ENCODE measurements around the gene SLC38A10. TPM values are rescaled to one million over a fixed set of nuclear protein-coding genes. Genes with fewer than 3 reads are reported as not detected.

Gene SLC38A10
- total and polyA plus RNA-seq, 2 of the 13 experiments (the other 11 are each of a cell fraction or from before 2014, with no cell fraction given): 23.4 to 55.8 TPM

GRCh38 chr17:81339534-81340296 lies 44.6 kb upstream of the SLC38A10 start (continued):
- TF ChIP-seq PAXIP1 (CRISPR knock-in tag; conservative IDR thresholded peaks at IDR 0.05): peak; percentile 96
- no peak for TF ChIP-seq ZSCAN30 (CRISPR knock-in tag; IDR thresholded peaks at IDR 0.05)
- 0 out of 2 replicates have a peak, but pooled peaks have one; percentile 67 for TF ChIP-seq ZNF225 (CRISPR knock-in tag; IDR thresholded peaks at IDR 0.05)
- no peak; the same call in 1 of the 2 replicates for TF ChIP-seq FOXO1 (CRISPR knock-in tag; IDR thresholded peaks at IDR 0.05)
- no peak for TF ChIP-seq ZNF546 (CRISPR knock-in tag; conservative IDR thresholded peaks at IDR 0.05)
- TF ChIP-seq NFKB2 (CRISPR knock-in tag; IDR thresholded peaks at IDR 0.05; ENCODE audit: borderline replicate concordance): peak; percentile 89; the same call in 1 of the 2 replicates
- no peak for TF ChIP-seq ZNF263 (CRISPR knock-in tag; IDR thresholded peaks at IDR 0.05)
- TF ChIP-seq, protein P1, sequence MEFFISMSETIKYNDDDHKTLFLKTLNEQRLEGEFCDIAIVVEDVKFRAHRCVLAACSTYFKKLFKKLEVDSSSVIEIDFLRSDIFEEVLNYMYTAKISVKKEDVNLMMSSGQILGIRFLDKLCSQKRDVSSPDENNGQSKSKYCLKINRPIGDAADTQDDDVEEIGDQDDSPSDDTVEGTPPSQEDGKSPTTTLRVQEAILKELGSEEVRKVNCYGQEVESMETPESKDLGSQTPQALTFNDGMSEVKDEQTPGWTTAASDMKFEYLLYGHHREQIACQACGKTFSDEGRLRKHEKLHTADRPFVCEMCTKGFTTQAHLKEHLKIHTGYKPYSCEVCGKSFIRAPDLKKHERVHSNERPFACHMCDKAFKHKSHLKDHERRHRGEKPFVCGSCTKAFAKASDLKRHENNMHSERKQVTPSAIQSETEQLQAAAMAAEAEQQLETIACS (CRISPR knock-in tag; IDR thresholded peaks at IDR 0.05): no peak
- no peak for TF ChIP-seq MIER3 (CRISPR knock-in tag; IDR thresholded peaks at IDR 0.05; ENCODE audit: borderline replicate concordance)
- TF ChIP-seq ZNF143 (CRISPR knock-in tag; IDR thresholded peaks at IDR 0.05): no peak
- TF ChIP-seq ELF4 (CRISPR knock-in tag; IDR thresholded peaks at IDR 0.05; ENCODE audit: borderline replicate concordance): no peak
- TF ChIP-seq AKAP8 (CRISPR knock-in tag; IDR thresholded peaks at IDR 0.05): 0 out of 2 replicates have a peak, but pooled peaks have one; percentile 42
- no peak for TF ChIP-seq ETV6 (CRISPR knock-in tag; conservative IDR thresholded peaks at IDR 0.05)
- TF ChIP-seq PRDM10 (CRISPR knock-in tag; IDR thresholded peaks at IDR 0.05; ENCODE audit: low read depth): peak; percentile 59; the same call in 1 of the 2 replicates
- peak; percentile 59; the same call in 1 of the 2 replicates for TF ChIP-seq ARNTL (CRISPR knock-in tag; IDR thresholded peaks at IDR 0.05)
- TF ChIP-seq KDM5B (CRISPR knock-in tag; IDR thresholded peaks at IDR 0.05; ENCODE audit: borderline replicate concordance): peak; percentile 61; the same call in 1 of the 2 replicates
- peak in 1 of 2 experiments; percentile 49; a peak in 2 of 4 replicates for TF ChIP-seq HMGXB4 (CRISPR knock-in tag; IDR thresholded peaks at IDR 0.05; ENCODE audit: borderline replicate concordance in 1 of 2, low read depth in 1 of 2)
- TF ChIP-seq, protein P2, sequence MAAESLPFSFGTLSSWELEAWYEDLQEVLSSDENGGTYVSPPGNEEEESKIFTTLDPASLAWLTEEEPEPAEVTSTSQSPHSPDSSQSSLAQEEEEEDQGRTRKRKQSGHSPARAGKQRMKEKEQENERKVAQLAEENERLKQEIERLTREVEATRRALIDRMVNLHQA (CRISPR knock-in tag; IDR thresholded peaks at IDR 0.05): no peak

Measured in HepG2 (cell line).